Measurements from ENCODE around the gene GIMAP1. TPM values are rescaled to one million over a fixed set of nuclear protein-coding genes. Genes with fewer than 3 reads are reported as not detected.
A peak's percentile ranks its signal among the peaks of the same experiment; 100 is the strongest.

GIMAP1 gene
- total RNA-seq, 4 donors from 2014 or later, result 4.0 to 10.4 (median 8.4) TPM

GRCh38 chr7:150722431-150722931 is 6.1 kb downstream of the GIMAP1 start:
- WGBS, 2 donors, result 22 to 40% methylated on average over 12 of the region's 12 CpGs
- Histone ChIP-seq H3K4me1 (peaks cover 0 to 9% (median 0%) of the 10 kb centered on the region in 4 donors), H3K36me3 (peaks cover 0 to 7% (median 0%) of the 10 kb centered on the region in 3 donors), H3K4me3 (no peak overlapping the region), H3K27me3 (no peaks in the 10 kb centered on the region), H3K9me3 (peaks cover 0 to 12% (median 0%) of the 10 kb centered on the region in 4 donors), H3K27ac (peak overlapping the region in 2 of 4 donors; percentile 24 to 59)
- no peak for TF ChIP-seq CTCF (IDR thresholded peaks at IDR 0.05)
- TF ChIP-seq EP300 (IDR thresholded peaks at IDR 0.05), result no peak
- TF ChIP-seq POLR2A (IDR thresholded peaks at IDR 0.05), result no peak
- no peak for DNase-seq (ENCODE audit: low spot score in 2 of 2)

- 51 to 66% methylated on average over 1 of the region's 1 CpG for WGBS, 2 donors
- TF ChIP-seq POLR2A (IDR thresholded peaks at IDR 0.05), result no peak
Measured at GRCh38 chr7:150723467-150723866, 7.1 kb downstream of the GIMAP1 start.

GRCh38 chr7:150727381-150727780 is 11.0 kb downstream of the GIMAP1 start:
- Histone ChIP-seq H3K27ac (no peak overlapping the region), H3K4me3 (no peak overlapping the region), H3K9me3 (peaks cover 0 to 33% (median 0%) of the 10 kb centered on the region in 4 donors), H3K27me3 (no peaks in the 10 kb centered on the region), H3K36me3 (no peaks in the 10 kb centered on the region), H3K4me1 (peaks cover 0 to 5% (median 0%) of the 10 kb centered on the region in 4 donors)
- TF ChIP-seq EP300 (IDR thresholded peaks at IDR 0.05) (no peak), CTCF (IDR thresholded peaks at IDR 0.05) (no peak), POLR2A (IDR thresholded peaks at IDR 0.05) (no peak)
- DNase-seq (ENCODE audit: low spot score in 2 of 2), result no peak
- WGBS, 2 donors, result 62 to 69% methylated on average over 3 of the region's 3 CpGs

More at GRCh38 chr7:150723467-150723866, 7.1 kb downstream of the GIMAP1 start:
- Histone ChIP-seq H3K27me3 (no peaks in the 10 kb centered on the region), H3K4me1 (peaks cover 0 to 9% (median 0%) of the 10 kb centered on the region in 4 donors), H3K36me3 (peaks cover 0 to 7% (median 0%) of the 10 kb centered on the region in 3 donors), H3K4me3 (no peak overlapping the region), H3K9me3 (peaks cover 0 to 21% (median 0%) of the 10 kb centered on the region in 4 donors), H3K27ac (no peak overlapping the region)
- no peak for DNase-seq (ENCODE audit: low spot score in 2 of 2)

- Histone ChIP-seq H3K4me3 (no peak overlapping the region), H3K36me3 (no peaks in the 10 kb centered on the region), H3K27me3 (no peaks in the 10 kb centered on the region), H3K9me3 (peaks cover 0 to 33% (median 0%) of the 10 kb centered on the region in 4 donors), H3K4me1 (no peaks in the 10 kb centered on the region), H3K27ac (no peak overlapping the region)
- no peak for TF ChIP-seq CTCF (IDR thresholded peaks at IDR 0.05)
- DNase-seq (ENCODE audit: low spot score in 2 of 2), result no peak
Measured at GRCh38 chr7:150728011-150728410, 11.6 kb downstream of the GIMAP1 start.

- no peaks in the 10 kb centered on the region for H3K27me3 ChIP-seq
- H3K27ac ChIP-seq, result no peak overlapping the region
- TF ChIP-seq POLR2A (IDR thresholded peaks at IDR 0.05), result no peak
- TF ChIP-seq EP300 (IDR thresholded peaks at IDR 0.05), result no peak
- TF ChIP-seq CTCF (IDR thresholded peaks at IDR 0.05), result no peak
- H3K4me3 ChIP-seq, result no peak overlapping the region
- peaks cover 0 to 33% (median 0%) of the 10 kb centered on the region in 4 donors for H3K9me3 ChIP-seq
- no peaks in the 10 kb centered on the region for H3K4me1 ChIP-seq
- no peak for DNase-seq (ENCODE audit: low spot score in 2 of 2)
- no peaks in the 10 kb centered on the region for H3K36me3 ChIP-seq
Measured at GRCh38 chr7:150728609-150729008, 12.2 kb downstream of the GIMAP1 start.

GRCh38 chr7:150731916-150732315 is 15.5 kb downstream of the GIMAP1 start:
- WGBS, 2 donors, result 44 to 45% methylated on average over 1 of the region's 1 CpG
- no peaks in the 10 kb centered on the region for H3K36me3 ChIP-seq
- peaks cover 0 to 26% (median 0%) of the 10 kb centered on the region in 4 donors for H3K9me3 ChIP-seq
- H3K4me3 ChIP-seq, result no peak overlapping the region
- no peak for DNase-seq (ENCODE audit: low spot score in 2 of 2)
- no peaks in the 10 kb centered on the region for H3K4me1 ChIP-seq
- peak overlapping the region in 1 of 4 donors; percentile 30 for H3K27ac ChIP-seq
- TF ChIP-seq POLR2A (IDR thresholded peaks at IDR 0.05) (no peak), CTCF (IDR thresholded peaks at IDR 0.05) (no peak), EP300 (IDR thresholded peaks at IDR 0.05) (no peak)
- no peaks in the 10 kb centered on the region for H3K27me3 ChIP-seq

All from tibial nerve (tissue), 4 donors.